SK-N-SH treated with all-trans-retinoic acid at 6 μM for 48 hours (cell line): Measurements from ENCODE around the gene ACTL10.

ENCODE experiments used
- ATAC-seq: fragments of 200-7000 bp; cut with Tn5 transposase; 3 replicates; pipeline ENCODE4 v1.9.1; 2020; ENCODE audit warnings: mild to moderate bottlenecking, moderate library complexity
- ARNTL ChIP-seq: fragments of 450-650 bp; formaldehyde crosslinking; IDR thresholded peaks from 2 replicates; pipeline ENCODE4 v1.5.0; 2020; ENCODE audit warnings: low read depth, mild to moderate bottlenecking, moderate library complexity, borderline replicate concordance
- BACH2 ChIP-seq: fragments of 250-450 bp; sonication (Bioruptor Pico); IDR thresholded peaks from 2 replicates; pipeline ENCODE4 v1.9.0; 2021; ENCODE audit warnings: mild to moderate bottlenecking, borderline replicate concordance
- ESRRG ChIP-seq: fragments of 250-450 bp; sonication (Bioruptor Pico); IDR thresholded peaks from 2 replicates; pipeline ENCODE4 v1.6.1; 2021; ENCODE audit warnings: mild to moderate bottlenecking
- GLIS3 ChIP-seq: fragments of 250-450 bp; sonication (Bioruptor Pico); IDR thresholded peaks from 2 replicates; pipeline ENCODE4 v1.5.0; 2020; ENCODE audit warnings: mild to moderate bottlenecking, moderate library complexity
- ISL1 ChIP-seq: fragments of 250-450 bp; sonication (Bioruptor Pico); IDR thresholded peaks from 2 replicates; pipeline ENCODE4 v2.1.2; 2022; ENCODE audit warnings: mild to moderate bottlenecking, moderate library complexity
- OSR1 ChIP-seq: fragments of 250-450 bp; sonication (Bioruptor Pico); IDR thresholded peaks from 2 replicates; pipeline ENCODE4 v1.8.0; 2022; ENCODE audit warnings: moderate library complexity, mild to moderate bottlenecking, inconsistent platforms
- PPARA ChIP-seq: fragments of 250-450 bp; sonication (Bioruptor Pico); IDR thresholded peaks from 2 replicates; pipeline ENCODE4 v1.5.0; 2020; ENCODE audit warnings: mild to moderate bottlenecking, borderline replicate concordance
- RARB ChIP-seq: fragments of 250-450 bp; sonication (Bioruptor Pico); IDR thresholded peaks from 2 replicates; pipeline ENCODE4 v1.8.0; 2021; ENCODE audit warnings: mild to moderate bottlenecking, moderate library complexity
- SNAI2 ChIP-seq: fragments of 250-450 bp; sonication (Bioruptor Pico); IDR thresholded peaks from 2 replicates; pipeline ENCODE4 v1.5.0; 2020; ENCODE audit warnings: mild to moderate bottlenecking, moderate library complexity
- TCF4 ChIP-seq: fragments of 250-450 bp; sonication (Bioruptor Pico); IDR thresholded peaks from 2 replicates; pipeline ENCODE4 v1.8.0; 2021; ENCODE audit warnings: mild to moderate bottlenecking, moderate library complexity, borderline replicate concordance
- TOX ChIP-seq: fragments of 250-450 bp; sonication (Bioruptor Pico); IDR thresholded peaks from 2 replicates; pipeline ENCODE4 v1.8.0; 2021; ENCODE audit warnings: mild to moderate bottlenecking, moderate library complexity, borderline replicate concordance
- ZC3H10 ChIP-seq: fragments of 250-450 bp; sonication (Bioruptor Pico); IDR thresholded peaks from 2 replicates; pipeline ENCODE4 v1.5.1; 2021; ENCODE audit warnings: mild to moderate bottlenecking, moderate library complexity
- ZFP30 ChIP-seq: fragments of 450-650 bp; formaldehyde crosslinking; IDR thresholded peaks from 2 replicates; pipeline ENCODE4 v1.5.0; 2022; ENCODE audit warnings: mild to moderate bottlenecking, moderate library complexity
- ZNF565 ChIP-seq: fragments of 450-650 bp; formaldehyde crosslinking; conservative IDR thresholded peaks from 2 replicates; pipeline ENCODE4 v1.5.0; 2020; ENCODE audit warnings: low read depth, mild to moderate bottlenecking, moderate library complexity
- ZNF70 ChIP-seq: fragments of 450-650 bp; formaldehyde crosslinking; IDR thresholded peaks from 2 replicates; pipeline ENCODE4 v1.5.0; 2020; ENCODE audit warnings: mild to moderate bottlenecking, moderate library complexity
- ZNF8 ChIP-seq: fragments of 450-650 bp; formaldehyde crosslinking; IDR thresholded peaks from 2 replicates; pipeline ENCODE4 v1.5.0; 2020; ENCODE audit warnings: mild to moderate bottlenecking, moderate library complexity
- TF ChIP-seq, protein P1 (sequence below): fragments of 250-450 bp; sonication (Bioruptor Pico); IDR thresholded peaks from 2 replicates; pipeline ENCODE4 v1.5.1; 2020; ENCODE audit warnings: low read depth, mild to moderate bottlenecking, moderate library complexity
- TF ChIP-seq, protein P2 (sequence below): fragments of 250-450 bp; sonication (Bioruptor Pico); IDR thresholded peaks from 2 replicates; pipeline ENCODE4 v1.8.0; 2021; ENCODE audit warnings: low read depth, mild to moderate bottlenecking, moderate library complexity, borderline replicate concordance
- TF ChIP-seq, protein P3 (sequence below): fragments of 250-450 bp; sonication (Bioruptor Pico); IDR thresholded peaks from 2 replicates; pipeline ENCODE4 v1.5.1; 2021; ENCODE audit warnings: mild to moderate bottlenecking, moderate library complexity
- TF ChIP-seq, protein P4 (sequence below): fragments of 250-450 bp; sonication (Bioruptor Pico); IDR thresholded peaks from 2 replicates; pipeline ENCODE4 v1.5.0; 2020; ENCODE audit warnings: mild to moderate bottlenecking, moderate library complexity
- TF ChIP-seq, protein P5 (sequence below): fragments of 250-450 bp; sonication (Bioruptor Pico); IDR thresholded peaks from 2 replicates; pipeline ENCODE4 v1.8.0; 2020; ENCODE audit warnings: mild to moderate bottlenecking, moderate library complexity, borderline replicate concordance

The ACTL10 gene

DNA sequence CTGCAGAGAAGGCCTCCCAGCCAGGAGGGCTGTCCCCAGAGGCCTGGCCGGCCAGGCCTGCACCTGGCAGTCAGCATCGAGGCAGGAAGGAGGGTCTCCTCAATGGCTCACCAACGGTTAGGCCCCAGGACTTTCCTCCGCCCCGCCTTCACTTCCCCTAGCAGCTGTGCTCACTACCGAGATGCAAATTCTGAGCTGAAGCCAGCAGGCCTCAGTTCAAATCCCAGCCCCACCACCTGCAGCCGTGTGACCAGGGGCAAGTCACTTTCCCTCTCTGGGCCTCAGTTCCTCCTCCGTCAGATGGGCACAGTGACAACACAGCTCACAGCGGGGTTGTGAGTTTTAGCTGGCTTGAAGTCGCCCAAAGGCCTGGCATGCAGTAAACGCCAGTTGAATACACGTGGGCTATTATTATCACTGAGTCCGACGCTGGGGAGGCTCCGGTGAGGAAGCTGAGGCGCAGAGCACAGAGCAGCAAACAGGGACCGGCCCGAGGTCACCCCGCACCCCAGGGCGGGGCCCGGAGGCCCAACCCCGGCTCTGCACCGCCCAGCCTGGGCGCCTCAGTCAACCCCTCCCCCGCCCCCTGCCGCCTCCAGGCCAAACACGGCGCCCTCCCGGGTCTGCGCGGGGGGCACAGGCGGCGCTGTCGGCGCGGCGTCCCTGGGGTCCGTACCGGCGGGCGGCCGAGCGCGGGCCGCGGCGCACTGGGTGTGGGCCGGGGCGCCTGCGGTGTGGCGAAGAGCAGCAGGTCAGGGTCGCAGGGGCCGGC lies 18.8 kb downstream of the ACTL10 start:
- TF ChIP-seq ZFP30 (no peak), TOX (CRISPR knock-in tag) (no peak), ARNTL (CRISPR knock-in tag) (no peak), ESRRG (CRISPR knock-in tag) (no peak), GLIS3 (no peak), ZNF8 (CRISPR knock-in tag) (no peak), ZNF565 (no peak), SNAI2 (CRISPR knock-in tag) (no peak)
- TF ChIP-seq, protein P1, sequence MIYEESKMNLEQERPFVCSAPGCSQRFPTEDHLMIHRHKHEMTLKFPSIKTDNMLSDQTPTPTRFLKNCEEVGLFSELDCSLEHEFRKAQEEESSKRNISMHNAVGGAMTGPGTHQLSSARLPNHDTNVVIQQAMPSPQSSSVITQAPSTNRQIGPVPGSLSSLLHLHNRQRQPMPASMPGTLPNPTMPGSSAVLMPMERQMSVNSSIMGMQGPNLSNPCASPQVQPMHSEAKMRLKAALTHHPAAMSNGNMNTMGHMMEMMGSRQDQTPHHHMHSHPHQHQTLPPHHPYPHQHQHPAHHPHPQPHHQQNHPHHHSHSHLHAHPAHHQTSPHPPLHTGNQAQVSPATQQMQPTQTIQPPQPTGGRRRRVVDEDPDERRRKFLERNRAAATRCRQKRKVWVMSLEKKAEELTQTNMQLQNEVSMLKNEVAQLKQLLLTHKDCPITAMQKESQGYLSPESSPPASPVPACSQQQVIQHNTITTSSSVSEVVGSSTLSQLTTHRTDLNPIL, result no peak
- TF ChIP-seq, protein P2, sequence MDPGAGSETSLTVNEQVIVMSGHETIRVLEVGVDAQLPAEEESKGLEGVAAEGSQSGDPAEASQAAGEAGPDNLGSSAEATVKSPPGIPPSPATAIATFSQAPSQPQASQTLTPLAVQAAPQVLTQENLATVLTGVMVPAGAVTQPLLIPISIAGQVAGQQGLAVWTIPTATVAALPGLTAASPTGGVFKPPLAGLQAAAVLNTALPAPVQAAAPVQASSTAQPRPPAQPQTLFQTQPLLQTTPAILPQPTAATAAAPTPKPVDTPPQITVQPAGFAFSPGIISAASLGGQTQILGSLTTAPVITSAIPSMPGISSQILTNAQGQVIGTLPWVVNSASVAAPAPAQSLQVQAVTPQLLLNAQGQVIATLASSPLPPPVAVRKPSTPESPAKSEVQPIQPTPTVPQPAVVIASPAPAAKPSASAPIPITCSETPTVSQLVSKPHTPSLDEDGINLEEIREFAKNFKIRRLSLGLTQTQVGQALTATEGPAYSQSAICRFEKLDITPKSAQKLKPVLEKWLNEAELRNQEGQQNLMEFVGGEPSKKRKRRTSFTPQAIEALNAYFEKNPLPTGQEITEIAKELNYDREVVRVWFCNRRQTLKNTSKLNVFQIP, result no peak
- TF ChIP-seq, protein P3, sequence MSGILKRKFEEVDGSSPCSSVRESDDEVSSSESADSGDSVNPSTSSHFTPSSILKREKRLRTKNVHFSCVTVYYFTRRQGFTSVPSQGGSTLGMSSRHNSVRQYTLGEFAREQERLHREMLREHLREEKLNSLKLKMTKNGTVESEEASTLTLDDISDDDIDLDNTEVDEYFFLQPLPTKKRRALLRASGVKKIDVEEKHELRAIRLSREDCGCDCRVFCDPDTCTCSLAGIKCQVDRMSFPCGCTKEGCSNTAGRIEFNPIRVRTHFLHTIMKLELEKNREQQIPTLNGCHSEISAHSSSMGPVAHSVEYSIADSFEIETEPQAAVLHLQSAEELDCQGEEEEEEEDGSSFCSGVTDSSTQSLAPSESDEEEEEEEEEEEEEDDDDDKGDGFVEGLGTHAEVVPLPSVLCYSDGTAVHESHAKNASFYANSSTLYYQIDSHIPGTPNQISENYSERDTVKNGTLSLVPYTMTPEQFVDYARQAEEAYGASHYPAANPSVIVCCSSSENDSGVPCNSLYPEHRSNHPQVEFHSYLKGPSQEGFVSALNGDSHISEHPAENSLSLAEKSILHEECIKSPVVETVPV (CRISPR knock-in tag), result no peak
- TF ChIP-seq, protein P4, sequence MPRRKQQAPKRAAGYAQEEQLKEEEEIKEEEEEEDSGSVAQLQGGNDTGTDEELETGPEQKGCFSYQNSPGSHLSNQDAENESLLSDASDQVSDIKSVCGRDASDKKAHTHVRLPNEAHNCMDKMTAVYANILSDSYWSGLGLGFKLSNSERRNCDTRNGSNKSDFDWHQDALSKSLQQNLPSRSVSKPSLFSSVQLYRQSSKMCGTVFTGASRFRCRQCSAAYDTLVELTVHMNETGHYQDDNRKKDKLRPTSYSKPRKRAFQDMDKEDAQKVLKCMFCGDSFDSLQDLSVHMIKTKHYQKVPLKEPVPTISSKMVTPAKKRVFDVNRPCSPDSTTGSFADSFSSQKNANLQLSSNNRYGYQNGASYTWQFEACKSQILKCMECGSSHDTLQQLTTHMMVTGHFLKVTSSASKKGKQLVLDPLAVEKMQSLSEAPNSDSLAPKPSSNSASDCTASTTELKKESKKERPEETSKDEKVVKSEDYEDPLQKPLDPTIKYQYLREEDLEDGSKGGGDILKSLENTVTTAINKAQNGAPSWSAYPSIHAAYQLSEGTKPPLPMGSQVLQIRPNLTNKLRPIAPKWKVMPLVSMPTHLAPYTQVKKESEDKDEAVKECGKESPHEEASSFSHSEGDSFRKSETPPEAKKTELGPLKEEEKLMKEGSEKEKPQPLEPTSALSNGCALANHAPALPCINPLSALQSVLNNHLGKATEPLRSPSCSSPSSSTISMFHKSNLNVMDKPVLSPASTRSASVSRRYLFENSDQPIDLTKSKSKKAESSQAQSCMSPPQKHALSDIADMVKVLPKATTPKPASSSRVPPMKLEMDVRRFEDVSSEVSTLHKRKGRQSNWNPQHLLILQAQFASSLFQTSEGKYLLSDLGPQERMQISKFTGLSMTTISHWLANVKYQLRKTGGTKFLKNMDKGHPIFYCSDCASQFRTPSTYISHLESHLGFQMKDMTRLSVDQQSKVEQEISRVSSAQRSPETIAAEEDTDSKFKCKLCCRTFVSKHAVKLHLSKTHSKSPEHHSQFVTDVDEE (CRISPR knock-in tag), result no peak
- TF ChIP-seq, protein P5, sequence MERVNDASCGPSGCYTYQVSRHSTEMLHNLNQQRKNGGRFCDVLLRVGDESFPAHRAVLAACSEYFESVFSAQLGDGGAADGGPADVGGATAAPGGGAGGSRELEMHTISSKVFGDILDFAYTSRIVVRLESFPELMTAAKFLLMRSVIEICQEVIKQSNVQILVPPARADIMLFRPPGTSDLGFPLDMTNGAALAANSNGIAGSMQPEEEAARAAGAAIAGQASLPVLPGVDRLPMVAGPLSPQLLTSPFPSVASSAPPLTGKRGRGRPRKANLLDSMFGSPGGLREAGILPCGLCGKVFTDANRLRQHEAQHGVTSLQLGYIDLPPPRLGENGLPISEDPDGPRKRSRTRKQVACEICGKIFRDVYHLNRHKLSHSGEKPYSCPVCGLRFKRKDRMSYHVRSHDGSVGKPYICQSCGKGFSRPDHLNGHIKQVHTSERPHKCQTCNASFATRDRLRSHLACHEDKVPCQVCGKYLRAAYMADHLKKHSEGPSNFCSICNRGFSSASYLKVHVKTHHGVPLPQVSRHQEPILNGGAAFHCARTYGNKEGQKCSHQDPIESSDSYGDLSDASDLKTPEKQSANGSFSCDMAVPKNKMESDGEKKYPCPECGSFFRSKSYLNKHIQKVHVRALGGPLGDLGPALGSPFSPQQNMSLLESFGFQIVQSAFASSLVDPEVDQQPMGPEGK (CRISPR knock-in tag), result no peak
- TF ChIP-seq, all 23 proteins: peak for 0
- ATAC-seq, result peak; percentile 10

DNA sequence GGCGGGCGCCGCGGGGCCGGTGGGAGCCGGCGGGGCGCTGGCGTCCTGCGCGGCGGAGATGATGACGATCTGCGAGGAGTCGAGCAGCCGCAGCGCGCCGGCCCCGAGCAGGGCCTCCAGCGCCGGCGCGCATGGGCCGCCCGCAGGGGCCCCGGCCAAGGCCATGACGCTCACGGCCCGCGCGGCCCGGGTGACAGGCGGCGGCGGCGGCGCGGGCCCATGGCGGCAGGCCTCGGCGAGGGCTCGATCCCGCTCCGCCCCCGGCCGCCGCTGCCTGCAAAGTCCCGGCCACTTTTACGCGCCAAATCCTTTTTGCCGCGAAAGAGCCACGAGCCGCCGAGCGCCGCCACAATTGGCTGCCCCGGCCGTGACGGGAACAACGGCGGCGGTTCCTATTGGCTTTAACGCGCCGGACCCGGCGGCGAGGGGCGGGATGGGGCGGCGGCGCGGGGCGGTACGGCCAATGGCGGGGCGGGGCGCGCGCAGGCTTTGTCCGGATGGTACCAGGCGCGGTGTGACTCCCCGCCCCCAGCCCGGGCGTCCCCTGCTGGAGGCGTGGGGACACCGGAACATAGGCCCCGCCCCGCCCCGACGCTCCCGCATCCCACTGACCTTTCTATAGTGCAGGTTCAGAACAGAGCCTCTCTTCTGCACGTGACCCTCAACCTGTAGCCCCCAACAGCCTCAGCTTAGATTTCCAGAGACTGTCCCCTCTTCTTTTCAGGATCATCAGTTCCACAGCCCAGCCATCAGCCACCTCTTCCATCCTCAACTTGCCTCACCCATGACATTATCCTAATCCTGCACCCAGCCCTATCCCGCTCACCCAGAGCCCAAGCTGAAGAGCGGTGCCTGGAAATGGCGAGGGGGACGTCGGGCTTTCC lies 19.6 kb downstream of the ACTL10 start, which contains the start of gene E2F1:
Gene E2F1 (minus strand): TSS at position 286 of the 884 bp plus-strand sequence. CDS start 121 bp downstream, at position 165.
- peak; percentile 98 for ATAC-seq
- TF ChIP-seq ESRRG (CRISPR knock-in tag) (no peak), SNAI2 (CRISPR knock-in tag) (no peak), BACH2 (CRISPR knock-in tag) (no peak), ARNTL (CRISPR knock-in tag) (no peak), ZFP30 (no peak), PPARA (no peak), ZNF70 (CRISPR knock-in tag) (no peak), OSR1 (CRISPR knock-in tag) (no peak), ISL1 (CRISPR knock-in tag) (no peak), ZNF8 (CRISPR knock-in tag) (no peak), TCF4 (CRISPR knock-in tag) (no peak), ZC3H10 (CRISPR knock-in tag) (no peak), ZNF565 (no peak), RARB (CRISPR knock-in tag) (no peak)
- TF ChIP-seq, protein P2, result no peak
- TF ChIP-seq, protein P5 (CRISPR knock-in tag), result no peak
- TF ChIP-seq, protein P4 (CRISPR knock-in tag), result no peak
